ENCODE results near the gene RNF5. TPM values are rescaled to one million over a fixed set of nuclear protein-coding genes. Genes with fewer than 3 reads are reported as not detected.

The RNF5 gene, protein sequence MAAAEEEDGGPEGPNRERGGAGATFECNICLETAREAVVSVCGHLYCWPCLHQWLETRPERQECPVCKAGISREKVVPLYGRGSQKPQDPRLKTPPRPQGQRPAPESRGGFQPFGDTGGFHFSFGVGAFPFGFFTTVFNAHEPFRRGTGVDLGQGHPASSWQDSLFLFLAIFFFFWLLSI
- total RNA-seq, result 10 to 100 TPM; 20.8 to 59.0 (median 40.8) TPM

GRCh38 chr6:32177788-32178546 is at the start of gene RNF5:
Gene RNF5, plus strand, starts transcription at chr6:32178405. Its CDS starts 107 bp downstream, at chr6:32178512.
- no peaks in the 10 kb centered on the region for H3K9me3 ChIP-seq
- peak within 1 kb of the TSS; percentile 90 to 97 (median 96) for H3K27ac ChIP-seq
- peaks cover 27 to 84% (median 45%) of the 10 kb centered on the region in 3 donors for H3K4me1 ChIP-seq
- intact Hi-C loops (cut with DNase I), result no loop called here
- DNase-seq, result peak; percentile 90
- H3K4me3 ChIP-seq, result peak within 1 kb of the TSS; percentile 39 to 96 (median 80)
- H3K36me3 ChIP-seq, result peaks cover 0 to 36% (median 6%) of the 10 kb centered on the region in 3 donors
- H3K27me3 ChIP-seq, result no peaks in the 10 kb centered on the region
- WGBS, 2 donors, result 0% methylated on average over 21 to 22 of the region's 33 CpGs
- peak in 2 of 4 donors; percentile 8 to 47 for TF ChIP-seq POLR2A (IDR thresholded peaks at IDR 0.05)
- TF ChIP-seq, protein P1, sequence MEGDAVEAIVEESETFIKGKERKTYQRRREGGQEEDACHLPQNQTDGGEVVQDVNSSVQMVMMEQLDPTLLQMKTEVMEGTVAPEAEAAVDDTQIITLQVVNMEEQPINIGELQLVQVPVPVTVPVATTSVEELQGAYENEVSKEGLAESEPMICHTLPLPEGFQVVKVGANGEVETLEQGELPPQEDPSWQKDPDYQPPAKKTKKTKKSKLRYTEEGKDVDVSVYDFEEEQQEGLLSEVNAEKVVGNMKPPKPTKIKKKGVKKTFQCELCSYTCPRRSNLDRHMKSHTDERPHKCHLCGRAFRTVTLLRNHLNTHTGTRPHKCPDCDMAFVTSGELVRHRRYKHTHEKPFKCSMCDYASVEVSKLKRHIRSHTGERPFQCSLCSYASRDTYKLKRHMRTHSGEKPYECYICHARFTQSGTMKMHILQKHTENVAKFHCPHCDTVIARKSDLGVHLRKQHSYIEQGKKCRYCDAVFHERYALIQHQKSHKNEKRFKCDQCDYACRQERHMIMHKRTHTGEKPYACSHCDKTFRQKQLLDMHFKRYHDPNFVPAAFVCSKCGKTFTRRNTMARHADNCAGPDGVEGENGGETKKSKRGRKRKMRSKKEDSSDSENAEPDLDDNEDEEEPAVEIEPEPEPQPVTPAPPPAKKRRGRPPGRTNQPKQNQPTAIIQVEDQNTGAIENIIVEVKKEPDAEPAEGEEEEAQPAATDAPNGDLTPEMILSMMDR (IDR thresholded peaks at IDR 0.05), result no peak

- Histone ChIP-seq H3K27me3 (no peaks in the 10 kb centered on the region), H3K4me3 (peak overlapping the region; percentile 42 to 95 (median 84)), H3K9me3 (no peaks in the 10 kb centered on the region), H3K4me1 (peaks cover 28 to 75% (median 31%) of the 10 kb centered on the region in 3 donors), H3K27ac (peak overlapping the region; percentile 85 to 98 (median 96)), H3K36me3 (peaks cover 0 to 31% (median 23%) of the 10 kb centered on the region in 3 donors)
- 83 to 88% methylated on average over 7 to 10 of the region's 13 CpGs for WGBS, 2 donors
- DNase-seq, result no peak
- no peak for TF ChIP-seq POLR2A (IDR thresholded peaks at IDR 0.05)
- TF ChIP-seq, protein P1 (IDR thresholded peaks at IDR 0.05), result no peak
- intact Hi-C loops (cut with DNase I), result no loop called here
Observed at GRCh38 chr6:32128751-32129296, 49.4 kb upstream of the RNF5 start.

GRCh38 chr6:32129297-32130088 is 48.7 kb upstream of the RNF5 start:
- TF ChIP-seq POLR2A (IDR thresholded peaks at IDR 0.05), result no peak
- TF ChIP-seq, protein P1 (IDR thresholded peaks at IDR 0.05), result no peak
- intact Hi-C loops (cut with DNase I), result no loop called here
- peaks cover 28 to 68% (median 31%) of the 10 kb centered on the region in 3 donors for H3K4me1 ChIP-seq
- peak overlapping the region; percentile 42 to 95 (median 75) for H3K4me3 ChIP-seq
- DNase-seq, result no peak
- WGBS, 2 donors, result 8 to 12% methylated on average over 14 to 16 of the region's 22 CpGs
- no peaks in the 10 kb centered on the region for H3K9me3 ChIP-seq
- H3K27me3 ChIP-seq, result no peaks in the 10 kb centered on the region
- peaks cover 0 to 24% (median 18%) of the 10 kb centered on the region in 3 donors for H3K36me3 ChIP-seq
- H3K27ac ChIP-seq, result peak overlapping the region; percentile 85 to 98 (median 96)

DNA sequence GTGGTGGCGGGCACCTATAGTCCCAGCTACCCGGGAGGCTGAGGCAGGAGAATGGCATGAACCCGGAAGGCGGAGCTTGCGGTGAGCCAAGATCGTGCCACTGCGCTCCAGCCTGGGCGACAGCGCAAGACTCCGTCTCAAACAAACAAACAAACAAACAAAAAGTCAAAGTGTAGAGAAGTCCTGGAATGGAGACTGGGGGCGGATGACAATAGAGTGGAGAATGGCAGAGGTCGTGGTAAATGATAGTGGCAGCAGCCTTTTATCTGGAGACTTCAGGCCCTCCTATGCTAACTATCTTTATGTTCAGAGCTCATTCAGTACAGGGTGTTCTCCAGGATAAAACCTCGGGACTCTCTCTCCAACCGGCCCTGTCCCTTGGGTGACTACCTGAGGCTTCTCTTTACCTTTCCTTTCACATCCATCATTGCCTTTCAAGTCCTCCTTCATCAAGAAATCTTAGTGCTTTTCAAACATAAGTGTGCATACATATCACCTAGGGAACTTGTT is 46.7 kb upstream of the RNF5 start:
- Histone ChIP-seq H3K36me3 (peaks cover 0 to 4% (median 0%) of the 10 kb centered on the region in 3 donors), H3K4me1 (peaks cover 27 to 54% (median 31%) of the 10 kb centered on the region in 3 donors), H3K27ac (peak overlapping the region in 3 of 4 donors; percentile 45 to 98 (median 96)), H3K27me3 (no peaks in the 10 kb centered on the region), H3K4me3 (no peak overlapping the region), H3K9me3 (no peaks in the 10 kb centered on the region)
- TF ChIP-seq, protein P1 (IDR thresholded peaks at IDR 0.05), result no peak
- TF ChIP-seq POLR2A (IDR thresholded peaks at IDR 0.05), result no peak
- DNase-seq, result no peak
- intact Hi-C loops (cut with DNase I), result no loop called here
- WGBS, 2 donors, result 79 to 82% methylated on average over 9 to 13 of the region's 14 CpGs

Data from esophagus squamous epithelium (tissue), 5 donors.